Raji (cell line): Measurements from ENCODE around the gene HILPDA.

ENCODE experiments used
- POLR2A ChIP-seq: IDR thresholded peaks from 2 replicates; pipeline ENCODE4 v1.6.1; 2011; ENCODE audit warnings: low read depth, low read length, control low read depth; ENCODE audit not compliant: insufficient read depth

The HILPDA gene

GRCh38 chr7:128448751-128449302, 6.9 kb upstream of the HILPDA start:
- TF ChIP-seq POLR2A, result no peak

- no peak for TF ChIP-seq POLR2A
Observed at GRCh38 chr7:128450409-128450808, 5.3 kb upstream of the HILPDA start.

- no peak for TF ChIP-seq POLR2A
Observed at GRCh38 chr7:128450913-128451312, 4.8 kb upstream of the HILPDA start.

DNA sequence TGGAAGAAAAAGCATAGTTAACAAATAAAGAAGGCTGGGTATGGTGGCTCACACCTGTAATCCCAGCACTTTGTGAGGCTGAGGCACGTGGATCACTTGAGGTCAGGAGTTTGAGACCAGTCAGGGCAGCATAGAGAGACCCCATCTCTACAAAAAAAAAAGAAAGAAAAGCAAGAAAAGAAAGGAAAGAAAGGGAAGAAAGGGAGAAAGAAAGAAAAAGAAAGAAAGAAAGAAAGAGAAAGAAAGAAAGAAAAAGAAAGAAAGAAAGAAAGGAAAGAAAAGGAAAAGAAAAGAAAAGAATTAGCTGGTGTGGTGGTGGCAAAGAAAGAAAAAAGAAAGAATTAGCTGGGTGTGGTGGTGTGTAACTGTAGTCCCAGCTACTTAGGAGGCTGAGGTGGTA, 3.1 kb upstream of the HILPDA start:
- no peak for TF ChIP-seq POLR2A

DNA sequence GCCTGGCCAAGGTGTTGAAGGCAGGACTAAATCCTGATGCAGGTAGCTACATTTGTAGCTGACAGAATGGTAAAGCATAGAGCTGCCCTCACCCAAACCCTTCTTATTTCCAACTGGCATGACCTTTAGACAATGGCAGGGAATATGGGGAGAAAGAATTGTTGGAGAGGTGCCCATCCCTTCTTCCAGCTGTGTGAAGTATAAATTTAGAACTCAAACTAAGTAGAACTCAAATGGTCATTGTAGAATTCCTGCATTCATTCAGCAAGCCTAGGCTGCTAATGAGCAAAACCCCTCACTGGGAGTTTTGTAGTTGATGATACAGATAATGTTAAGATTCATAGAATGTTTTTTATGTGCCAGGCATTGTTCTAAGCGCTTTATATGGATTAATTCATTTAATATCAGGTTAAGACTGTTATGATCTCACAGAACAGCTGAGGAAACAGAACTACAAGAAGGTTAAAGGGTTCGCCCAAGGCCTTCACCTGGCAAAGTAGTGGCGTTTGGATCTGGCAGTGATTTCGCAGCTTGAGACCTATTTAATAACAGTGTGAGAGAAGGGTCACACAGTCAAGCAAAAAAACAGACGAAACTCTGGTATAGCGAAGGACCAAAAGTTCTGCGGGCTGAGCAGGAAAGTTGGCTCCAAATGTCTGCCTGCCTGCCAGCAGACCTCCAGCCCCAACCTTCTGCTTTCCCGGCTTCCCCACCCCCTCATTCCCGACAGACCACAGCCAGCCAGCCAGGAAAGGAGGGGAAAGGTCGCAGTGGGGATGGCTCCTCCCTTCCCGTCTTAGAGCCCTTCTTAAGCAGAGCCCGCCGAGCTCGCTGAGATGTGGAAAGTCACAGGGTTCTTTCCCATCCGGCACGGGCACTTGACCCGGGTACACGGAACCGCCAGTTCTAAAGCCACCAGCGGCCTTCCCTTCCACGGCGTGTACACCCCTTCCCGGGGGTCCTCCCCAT, 1.6 kb upstream of the HILPDA start:
- no peak for TF ChIP-seq POLR2A

DNA sequence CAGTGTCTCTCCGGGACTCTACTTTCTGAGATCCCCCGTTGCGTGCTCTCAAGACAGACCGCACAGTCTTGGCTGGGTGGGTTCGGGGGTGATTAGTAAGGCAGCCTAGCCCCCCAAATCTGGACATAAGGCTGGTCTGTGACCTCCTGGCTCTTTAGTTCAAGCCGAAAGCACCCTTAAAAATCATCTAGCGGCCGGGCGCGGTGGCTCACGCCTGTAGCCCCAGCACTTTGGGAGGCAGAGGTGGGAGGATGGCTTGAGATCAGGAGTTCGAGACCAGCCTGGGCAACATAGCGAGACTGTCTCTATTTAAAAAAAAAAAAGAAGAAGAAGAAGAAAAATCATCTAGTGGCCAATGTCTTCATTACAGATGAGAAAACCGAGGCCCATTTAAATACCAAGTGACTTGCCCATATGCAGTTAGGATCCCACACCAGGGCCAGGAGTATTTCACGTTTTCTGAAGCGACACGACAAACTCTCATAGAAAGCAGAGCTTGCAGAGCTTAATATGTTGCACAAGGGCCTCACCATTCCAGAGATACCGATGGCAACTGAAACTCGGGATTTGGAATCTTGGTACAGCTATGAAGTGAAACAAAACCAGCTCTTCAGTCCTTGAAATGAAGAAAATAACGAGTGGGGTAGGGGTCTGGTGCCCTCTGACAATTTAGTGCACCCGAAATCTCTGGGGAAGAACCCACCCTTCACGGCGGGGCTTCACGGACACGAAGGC, 703 bp upstream of the HILPDA start:
- TF ChIP-seq POLR2A, result no peak

- no peak for TF ChIP-seq POLR2A
Observed at GRCh38 chr7:128456255-128456725, 612 bp downstream of the HILPDA start.

GRCh38 chr7:128458956-128459355, 3.3 kb downstream of the HILPDA start:
- TF ChIP-seq POLR2A, result no peak

DNA sequence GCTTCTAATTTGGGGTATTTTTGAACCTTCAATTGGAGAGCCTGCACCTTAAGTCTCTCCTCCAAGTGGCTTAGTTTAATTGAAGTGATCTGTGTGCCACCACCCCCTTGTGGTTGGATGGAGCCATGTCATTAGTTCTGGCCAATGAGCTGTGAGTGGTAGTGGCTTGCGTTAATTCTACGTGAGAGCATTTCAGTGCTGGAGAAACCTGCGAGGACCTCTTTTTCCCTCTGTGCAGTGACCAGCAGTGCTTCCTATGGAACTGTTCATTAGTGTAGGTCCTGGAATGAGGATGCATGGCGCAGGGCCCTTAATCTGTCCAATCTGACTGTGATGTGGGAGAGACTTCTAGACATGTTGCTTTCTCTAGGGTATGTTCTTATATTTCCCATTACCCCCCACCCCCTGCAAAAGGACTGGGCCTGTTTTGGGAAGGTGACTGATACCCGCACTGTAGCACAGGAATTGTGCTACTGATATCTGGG, 3.8 kb downstream of the HILPDA start:
- TF ChIP-seq POLR2A, result no peak

- TF ChIP-seq POLR2A, result no peak
Observed at GRCh38 chr7:128462460-128462859, 6.8 kb downstream of the HILPDA start.

GRCh38 chr7:128476402-128477335, 21.0 kb downstream of the HILPDA start, which contains the start of gene METTL2B:
METTL2B (plus strand) TSS chr7:128476748; CDS start chr7:128476766, 18 bp downstream.
- TF ChIP-seq POLR2A, result peak; percentile 84

GRCh38 chr7:128497405-128497804, 41.7 kb downstream of the HILPDA start:
- no peak for TF ChIP-seq POLR2A
